ENCODE measurements around the gene FAM174C.

The FAM174C gene

DNA sequence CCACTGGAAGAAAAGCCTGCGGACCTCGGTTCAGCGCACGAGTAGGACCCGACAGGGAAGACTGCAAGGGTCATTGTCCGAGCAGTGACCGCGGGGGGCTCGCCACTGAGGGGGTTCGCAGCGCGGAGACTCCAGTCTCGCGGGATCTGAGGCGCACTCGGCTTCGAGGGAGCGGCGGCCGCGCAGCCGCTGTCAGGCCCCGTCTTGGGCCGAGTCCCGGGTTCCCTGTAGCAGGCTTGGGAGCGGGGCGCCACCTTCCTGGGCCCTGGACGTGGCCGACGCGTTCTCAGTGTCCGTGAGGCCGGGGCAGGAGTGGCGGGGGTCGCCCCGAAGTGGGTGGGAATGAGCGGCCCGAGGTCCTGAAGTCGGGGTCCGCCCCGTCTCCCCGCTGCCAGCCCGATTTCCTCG is 474 bp upstream of the FAM174C start:
- DNase-seq: no peak

DNA sequence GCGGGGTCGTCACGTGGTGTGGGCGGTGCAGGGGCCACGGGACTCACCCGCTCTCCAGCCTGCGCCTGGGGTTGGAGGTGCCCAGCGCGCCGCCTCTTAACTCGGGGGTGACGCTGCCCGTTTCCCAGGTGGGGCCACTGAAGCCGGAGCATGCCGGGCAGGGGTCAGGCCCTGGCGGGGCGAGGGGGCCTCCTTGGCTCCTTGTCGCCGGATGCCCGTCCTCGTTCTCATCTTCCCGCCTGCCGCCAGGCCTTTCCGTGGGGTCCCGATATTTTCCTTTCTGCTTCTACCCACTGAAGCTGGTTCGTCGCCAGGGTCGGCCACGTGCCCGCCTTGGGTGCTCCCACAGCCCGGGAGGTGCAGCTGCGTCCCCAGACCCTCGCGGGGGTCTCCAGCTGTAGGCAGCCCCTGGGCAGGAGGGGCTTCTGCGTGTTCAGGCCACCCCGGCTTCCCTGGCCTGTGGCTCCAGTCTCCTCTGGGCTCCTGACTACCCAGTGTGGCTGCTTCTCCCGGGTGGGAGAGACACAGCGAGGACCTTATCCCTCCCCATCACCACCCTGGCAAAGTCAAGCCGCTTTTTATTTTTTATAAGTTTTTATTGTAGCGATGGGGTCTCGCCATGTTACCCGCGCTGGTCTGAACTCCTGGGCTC is 772 bp downstream of the FAM174C start:
- no peak for DNase-seq

- no peak for DNase-seq
Measured at GRCh38 chr19:1276628-1277022, 1.3 kb downstream of the FAM174C start.

GRCh38 chr19:1277061-1277460 is 1.7 kb downstream of the FAM174C start:
- DNase-seq: no peak

DNA sequence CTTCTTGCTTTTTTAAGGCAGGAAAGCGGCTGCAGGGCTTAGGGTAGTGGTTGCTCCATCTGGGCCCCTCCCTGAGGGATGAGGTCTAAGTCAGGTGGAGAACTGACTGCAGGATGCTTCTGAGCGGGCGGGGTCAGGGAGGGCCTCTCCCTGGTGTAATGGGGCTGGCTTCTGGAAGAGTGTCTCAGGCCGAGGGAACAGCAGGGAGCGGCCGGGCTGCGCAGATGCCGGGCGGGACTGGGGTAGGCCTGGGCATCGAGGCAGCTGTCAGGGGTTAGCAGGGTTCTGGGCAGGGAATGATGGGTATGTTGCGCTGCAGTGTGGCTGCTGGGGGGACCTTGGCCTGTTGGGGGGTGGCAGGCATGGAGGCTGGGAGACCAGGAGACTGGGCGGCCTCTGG is 2.7 kb downstream of the FAM174C start:
- DNase-seq: no peak

GRCh38 chr19:1278713-1279660 is 3.7 kb downstream of the FAM174C start:
- no peak for DNase-seq

DNA sequence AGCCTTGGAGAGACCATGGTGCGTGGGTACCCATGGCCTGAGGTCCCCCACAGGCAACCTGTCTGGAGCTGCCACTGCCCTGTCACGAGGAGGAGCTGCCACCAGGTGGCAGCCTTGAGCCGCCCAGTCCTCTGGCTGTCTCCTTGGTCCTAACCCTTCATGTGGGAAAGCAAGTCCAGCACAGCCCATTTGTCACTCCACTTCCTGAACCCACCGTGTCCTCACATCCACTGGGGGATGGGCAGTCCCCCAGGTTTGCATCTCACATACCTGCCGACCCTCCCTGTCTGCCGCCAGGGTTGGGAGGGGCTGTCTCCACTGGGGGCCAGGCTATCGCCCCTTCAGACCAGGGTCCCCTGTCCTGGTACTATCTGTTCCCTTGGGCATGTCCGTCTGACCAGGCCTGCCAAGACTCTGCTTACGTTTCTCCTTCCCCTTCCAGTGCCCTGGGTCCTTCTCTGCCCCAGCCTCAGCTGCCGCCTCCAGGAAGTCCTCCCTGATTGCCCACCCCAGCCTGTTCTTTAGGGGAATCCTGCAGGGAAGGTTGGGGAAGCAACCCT is 4.5 kb downstream of the FAM174C start:
- DNase-seq: peak; percentile 74

- DNase-seq: no peak
Measured at GRCh38 chr19:1280636-1281568, 5.6 kb downstream of the FAM174C start.

DNA sequence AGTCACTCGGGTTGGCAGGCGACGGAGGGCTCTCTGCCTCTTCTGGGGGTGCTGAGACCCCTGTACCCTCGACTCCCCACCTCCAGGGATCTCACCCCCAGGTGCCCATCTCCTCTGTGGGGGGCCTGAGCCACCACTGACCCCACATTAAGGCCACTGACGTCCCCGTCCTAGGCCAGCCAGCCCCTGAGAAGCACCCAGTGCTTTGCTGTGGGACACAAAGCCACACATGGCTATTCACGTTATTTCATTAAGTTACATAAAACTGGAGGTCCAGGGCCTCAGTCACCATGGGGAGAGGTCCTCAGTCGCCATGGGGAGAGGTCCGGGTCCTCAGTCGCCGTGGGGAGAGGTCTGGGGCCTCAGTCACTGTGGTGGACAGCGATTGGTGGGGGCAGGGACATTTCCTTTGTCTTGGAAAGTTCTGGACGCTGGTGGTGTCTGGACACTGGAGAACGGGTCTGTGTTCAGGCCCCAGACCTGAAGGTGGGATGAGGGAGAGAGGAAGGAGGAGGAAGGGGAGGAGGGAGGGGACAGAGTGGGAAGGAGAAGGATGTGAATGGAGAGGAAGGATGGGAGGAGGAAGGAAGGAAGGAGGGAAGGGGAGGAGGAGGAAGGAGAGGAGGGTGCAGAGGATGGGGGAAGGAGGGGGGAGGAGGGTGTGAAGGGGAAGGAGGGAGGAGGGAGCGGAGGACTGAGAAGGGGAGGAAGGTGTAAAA is 6.4 kb downstream of the FAM174C start:
- no peak for DNase-seq

DNA sequence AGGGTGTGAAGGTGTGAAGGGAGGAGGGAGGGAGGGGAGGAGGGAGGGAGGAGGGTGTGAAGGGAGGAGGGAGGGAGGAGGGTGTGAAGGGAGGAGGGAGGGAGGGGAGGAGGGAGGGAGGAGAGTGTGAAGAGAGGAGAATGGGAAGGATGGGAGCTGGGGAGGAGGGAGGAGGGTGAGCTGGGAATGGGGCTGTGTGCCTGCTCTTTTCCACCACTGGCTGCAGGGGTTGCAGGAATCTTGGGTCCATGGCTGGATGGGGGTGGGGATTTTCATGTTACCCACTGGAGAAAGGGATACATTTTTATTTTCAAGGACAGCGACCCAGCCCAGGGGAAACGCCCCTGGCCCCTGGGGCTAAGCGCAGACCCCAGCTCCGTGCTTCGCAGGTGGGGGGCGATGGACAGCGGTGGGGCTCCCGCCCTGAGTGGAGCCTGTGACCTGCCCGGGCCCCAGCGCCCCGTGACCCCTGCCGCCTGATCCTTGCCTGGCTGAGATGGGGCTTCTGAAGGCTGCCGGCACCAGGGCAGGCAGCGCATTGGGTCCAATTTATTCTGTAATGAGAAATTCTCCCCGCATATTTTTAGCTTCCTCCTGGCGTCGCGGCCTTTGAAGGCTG is 7.4 kb downstream of the FAM174C start:
- no peak for DNase-seq

DNA sequence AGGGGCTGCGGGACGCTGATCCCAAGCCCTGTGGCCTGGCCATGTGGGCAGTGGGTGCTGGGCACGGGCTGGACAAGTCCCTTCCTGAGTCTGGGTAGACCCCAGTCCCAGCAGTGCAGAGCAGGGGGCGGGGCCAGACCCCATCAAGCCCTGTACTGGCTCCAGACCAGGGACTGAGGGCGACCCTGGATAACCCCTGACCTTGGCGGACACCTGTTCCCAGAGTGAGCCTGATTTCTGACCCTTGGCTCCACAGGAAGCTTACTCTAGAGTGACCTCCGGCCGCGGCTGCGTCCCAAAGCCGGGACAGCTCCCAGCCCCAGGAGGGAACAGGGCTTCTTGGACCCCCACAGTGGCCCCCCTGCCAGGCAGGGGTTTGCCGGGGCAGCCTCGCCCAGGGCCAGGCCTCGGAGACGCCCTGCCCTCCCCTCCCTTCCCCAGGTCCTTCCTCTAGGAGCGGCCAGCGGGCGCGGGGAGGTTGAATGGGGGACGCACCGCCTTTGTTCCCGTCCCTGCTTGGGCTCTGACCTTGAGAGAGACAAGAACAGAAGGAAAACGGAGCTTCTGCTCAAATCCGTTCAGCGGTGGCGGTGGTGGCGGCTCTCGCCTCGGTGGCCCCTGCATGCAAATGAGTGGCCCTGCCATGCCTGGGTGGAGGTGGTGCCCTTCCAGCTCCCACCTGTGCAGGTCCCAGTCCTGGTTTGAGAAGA is 8.0 kb downstream of the FAM174C start:
- DNase-seq: no peak

GRCh38 chr19:1283917-1284292 is 8.6 kb downstream of the FAM174C start:
- DNase-seq: no peak

DNA sequence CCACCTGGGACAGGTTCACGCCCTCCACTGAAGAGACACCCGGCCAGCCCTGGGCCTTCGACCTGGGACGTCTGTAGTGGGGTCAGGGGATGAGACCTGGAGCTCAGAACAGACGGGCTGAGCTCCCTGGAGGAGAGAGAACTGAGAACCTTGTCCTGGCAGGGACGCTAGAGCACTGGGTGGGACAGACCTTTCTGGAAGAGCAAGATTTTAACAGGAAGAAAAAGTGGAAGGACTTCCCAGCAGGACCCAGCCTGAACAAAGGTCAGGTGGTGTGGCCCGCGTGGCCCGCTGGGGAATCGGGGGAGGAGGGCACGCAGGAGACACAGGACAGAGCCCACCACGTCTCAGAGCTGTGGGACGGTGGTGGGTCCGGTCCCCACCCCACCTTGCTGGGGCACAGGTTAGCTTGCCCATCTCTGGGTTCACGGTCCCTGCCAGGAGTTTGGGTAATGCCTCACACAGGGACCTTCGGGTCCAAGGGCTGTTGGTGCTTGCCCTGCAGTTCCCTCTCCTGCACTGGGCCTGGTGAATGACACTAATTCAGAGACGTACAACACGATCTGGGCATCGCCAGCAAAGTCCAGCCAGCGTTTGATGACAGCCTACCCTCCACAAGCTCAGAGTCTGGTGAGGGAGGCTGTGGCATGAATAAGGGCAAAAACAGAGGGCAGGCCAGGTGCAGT is 9.1 kb downstream of the FAM174C start:
- DNase-seq: no peak

GRCh38 chr19:1284979-1285736 is 9.8 kb downstream of the FAM174C start:
- DNase-seq: no peak

DNA sequence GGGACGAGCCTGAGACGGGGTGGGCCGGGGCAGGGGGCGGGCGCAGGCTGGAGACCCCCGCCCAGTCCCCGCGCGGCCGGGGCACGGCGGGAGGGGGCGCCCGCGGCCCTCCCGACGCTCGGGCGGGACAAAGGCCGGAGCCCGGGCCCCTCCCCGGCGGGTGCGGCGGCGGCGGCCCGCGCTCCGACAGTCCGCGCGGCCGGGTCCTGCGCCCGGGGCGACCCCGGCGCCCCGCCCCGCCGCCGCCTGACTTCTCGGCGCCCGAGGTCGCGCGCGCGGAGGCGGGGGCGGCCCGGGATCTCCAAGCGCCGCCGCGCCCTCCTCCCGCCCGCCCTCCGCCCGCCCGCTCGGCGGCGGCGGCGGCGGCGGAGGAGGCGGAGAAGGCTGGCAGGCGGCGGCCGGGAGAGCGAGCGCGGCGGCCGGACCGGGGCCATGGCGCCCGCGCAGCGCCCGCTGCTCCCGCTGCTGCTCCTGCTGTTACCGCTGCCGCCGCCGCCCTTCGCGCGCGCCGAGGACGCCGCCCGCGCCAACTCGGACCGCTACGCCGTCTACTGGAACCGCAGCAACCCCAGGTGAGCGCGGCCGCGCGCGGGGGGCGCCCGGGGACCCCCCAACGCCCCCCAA is 10.5 kb downstream of the FAM174C start, which contains the start of gene EFNA2:
TSS of gene EFNA2 (plus strand) at position 137 of the 624 bp plus-strand sequence. CDS start at position 433, 296 bp downstream.
- DNase-seq: no peak

DNA sequence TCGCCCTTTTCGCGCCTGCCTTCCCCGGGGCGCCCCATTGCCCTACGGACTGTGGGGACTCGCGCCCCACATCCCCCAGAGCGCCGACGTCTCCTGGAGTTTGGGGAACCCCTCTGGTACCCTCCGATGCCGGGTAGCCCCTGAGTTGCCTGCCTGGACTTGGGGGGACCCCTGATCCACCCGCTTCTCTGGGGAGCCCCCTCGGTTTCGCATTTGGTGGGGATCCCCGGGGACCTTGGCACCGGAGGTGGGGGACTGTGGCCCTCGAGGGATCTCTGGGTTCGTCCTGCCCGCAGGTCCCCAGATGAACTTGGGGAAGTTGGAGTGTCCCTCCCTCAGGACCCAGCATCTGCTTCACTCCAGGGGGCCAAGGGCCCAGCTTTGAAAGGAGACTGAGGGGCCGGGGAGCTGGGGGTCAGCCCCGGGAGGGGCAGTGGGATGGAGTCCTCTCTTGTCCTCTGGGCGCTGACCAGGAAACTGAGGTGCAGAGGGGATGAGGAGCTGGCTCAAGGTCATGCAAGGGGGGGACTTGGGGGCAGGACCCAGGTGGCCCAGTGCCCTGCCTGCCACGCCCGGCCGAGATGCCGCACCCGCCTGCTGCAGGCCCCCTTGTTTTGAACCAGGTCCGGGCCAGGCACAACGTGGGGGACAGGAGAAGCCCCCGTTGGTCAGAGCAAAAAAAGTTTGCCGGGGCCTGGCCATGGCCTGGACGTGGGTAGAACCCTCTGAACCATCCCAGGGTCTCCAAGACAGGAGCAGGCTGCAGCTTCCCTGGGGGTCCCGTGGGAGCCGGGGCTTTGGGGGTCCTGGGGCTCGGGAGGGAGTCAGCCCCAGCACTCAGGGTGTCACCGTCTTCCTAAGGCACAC is 11.4 kb downstream of the FAM174C start:
- DNase-seq: no peak

DNA sequence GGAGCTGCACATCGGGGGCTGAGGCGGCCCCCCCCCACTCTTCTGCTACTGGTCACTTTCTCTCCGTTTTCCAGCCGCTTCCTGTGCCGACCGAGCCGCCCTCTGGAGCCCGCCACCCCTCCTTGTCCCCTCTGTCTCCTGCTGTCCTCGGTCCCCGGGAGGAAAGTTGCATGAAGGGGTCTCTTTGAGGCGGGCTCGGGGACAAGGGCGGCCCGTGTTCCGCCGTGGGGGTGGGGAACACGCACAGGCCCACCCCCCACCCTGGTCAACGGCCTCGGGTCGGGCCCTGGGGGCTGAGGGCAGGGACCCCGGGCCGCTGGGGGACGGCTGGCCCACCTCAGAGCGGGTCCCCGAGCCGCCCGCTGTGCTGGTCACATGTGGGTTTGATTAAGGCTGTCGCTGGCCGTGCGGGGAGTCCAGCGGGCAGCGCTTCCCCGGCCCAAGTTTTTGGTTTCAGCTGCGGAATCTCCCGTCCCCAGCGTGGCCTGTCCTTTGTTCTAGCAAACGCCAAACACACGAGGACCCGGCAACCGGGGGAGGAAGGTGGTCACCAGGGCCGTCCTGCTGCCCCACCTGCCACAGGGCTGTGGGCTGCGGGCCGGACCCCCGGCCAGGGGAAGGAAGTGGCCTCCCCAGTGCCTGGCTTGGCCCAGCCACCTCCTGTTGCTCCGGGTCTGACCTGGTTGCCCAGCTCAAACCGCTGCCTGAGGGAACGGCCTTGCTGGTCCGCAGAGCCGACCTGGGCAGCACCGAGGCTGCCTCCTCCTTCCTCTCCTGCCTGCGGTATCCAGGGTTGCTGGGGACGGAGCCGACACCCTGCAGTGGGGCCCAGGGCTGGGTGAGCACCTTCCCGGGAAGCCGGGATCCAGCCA is 12.3 kb downstream of the FAM174C start:
- DNase-seq: no peak
